ENCODE measurements around the gene SLC2A8.

DNA sequence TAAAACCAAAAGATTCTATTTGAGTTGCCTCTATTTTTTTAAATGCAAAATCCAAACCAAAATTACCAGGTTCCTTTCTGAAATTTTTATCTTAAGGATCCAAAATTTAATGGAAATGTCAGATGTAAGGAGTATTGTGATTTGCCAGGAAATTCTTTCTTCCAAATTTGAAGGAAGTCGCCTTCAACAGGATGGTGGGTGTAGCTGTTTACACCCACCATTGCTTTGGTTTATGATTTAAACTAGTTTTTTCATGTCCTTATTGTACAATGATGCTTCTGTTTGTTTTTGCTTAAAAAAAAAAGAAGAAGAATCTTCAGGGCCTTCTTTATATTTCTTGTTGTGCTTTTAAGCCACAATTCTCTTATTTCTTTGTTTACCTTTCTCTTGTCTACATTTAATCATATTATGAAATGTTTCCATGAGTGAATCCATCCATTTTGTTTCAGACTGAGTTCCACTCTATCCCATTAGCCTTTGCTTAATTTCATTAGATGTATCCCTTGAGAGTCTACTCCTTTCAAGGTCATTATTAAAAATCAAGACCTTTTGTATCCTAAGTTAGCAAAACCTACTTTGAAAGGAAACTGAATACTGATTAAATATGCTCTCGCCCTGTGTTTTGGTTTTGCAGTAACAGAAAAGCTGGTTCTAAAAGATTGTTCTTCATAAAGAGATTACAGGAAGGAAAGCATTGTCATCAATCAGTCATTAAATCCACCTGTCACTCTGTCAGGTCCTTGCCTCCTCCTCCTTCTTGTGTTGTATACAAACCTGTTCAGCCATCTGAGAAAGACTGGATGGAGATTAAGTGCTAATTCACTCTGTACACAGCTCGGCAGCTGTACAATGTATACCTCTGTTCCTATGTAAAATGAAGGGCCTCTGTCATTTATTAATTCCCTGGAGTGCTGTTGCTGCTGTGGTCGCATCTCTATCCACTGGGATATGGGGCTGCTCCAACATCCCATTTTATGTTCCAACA, 45.5 kb upstream of the SLC2A8 start:
- TF ChIP-seq L3MBTL2 (conservative IDR thresholded peaks at IDR 0.05) (no peak), BHLHE40 (IDR thresholded peaks at IDR 0.05; ENCODE audit: borderline replicate concordance) (no peak), SUZ12 (IDR thresholded peaks at IDR 0.05) (no peak), ELF4 (IDR thresholded peaks at IDR 0.05) (no peak), SP1 (IDR thresholded peaks at IDR 0.05) (no peak), LEF1 (IDR thresholded peaks at IDR 0.05; ENCODE audit: borderline replicate concordance) (no peak), FOXK2 (IDR thresholded peaks at IDR 0.05) (no peak), FOXA1 (IDR thresholded peaks at IDR 0.05) (no peak)
